LNCAP (cell line): Measurements from ENCODE around the gene RPIA.

Experiments
- TF ChIP-seq, protein P1 (sequence below): fragments of 450-650 bp; IDR thresholded peaks from 2 replicates; pipeline ENCODE4 v1.5.1; 2017; ENCODE audit warnings: mild to moderate bottlenecking

The RPIA gene

DNA sequence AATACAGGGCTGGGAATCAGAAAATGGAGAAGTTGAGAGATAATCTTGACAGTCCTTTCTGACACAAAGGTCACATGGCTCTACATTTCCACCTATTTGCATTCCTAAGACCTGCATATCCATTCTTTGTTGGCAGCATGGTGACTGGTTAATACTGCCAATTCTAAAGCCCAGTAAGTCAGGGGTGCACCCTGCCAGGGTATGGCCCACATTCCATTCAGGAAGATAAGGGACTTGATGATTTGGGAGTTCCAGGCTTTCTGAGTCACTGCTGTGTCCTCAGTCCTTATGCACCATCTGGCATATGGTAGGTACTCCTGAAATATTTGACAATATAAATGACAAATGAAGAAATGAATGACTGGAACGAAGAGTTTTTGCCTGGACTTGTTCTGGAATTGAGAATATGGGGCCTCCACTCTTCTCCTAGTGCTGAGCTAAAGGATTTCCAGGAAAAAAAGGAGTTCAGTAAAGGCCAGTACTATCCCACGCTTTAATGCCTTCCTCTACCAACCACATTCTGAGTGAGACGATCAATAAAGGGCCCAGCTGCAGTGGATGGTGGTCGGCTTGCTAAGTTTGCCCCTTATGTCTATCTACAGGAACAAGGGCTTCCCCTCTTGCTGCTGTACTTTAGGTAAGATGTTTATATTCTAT lies 32.5 kb upstream of the RPIA start:
- TF ChIP-seq, protein P1, sequence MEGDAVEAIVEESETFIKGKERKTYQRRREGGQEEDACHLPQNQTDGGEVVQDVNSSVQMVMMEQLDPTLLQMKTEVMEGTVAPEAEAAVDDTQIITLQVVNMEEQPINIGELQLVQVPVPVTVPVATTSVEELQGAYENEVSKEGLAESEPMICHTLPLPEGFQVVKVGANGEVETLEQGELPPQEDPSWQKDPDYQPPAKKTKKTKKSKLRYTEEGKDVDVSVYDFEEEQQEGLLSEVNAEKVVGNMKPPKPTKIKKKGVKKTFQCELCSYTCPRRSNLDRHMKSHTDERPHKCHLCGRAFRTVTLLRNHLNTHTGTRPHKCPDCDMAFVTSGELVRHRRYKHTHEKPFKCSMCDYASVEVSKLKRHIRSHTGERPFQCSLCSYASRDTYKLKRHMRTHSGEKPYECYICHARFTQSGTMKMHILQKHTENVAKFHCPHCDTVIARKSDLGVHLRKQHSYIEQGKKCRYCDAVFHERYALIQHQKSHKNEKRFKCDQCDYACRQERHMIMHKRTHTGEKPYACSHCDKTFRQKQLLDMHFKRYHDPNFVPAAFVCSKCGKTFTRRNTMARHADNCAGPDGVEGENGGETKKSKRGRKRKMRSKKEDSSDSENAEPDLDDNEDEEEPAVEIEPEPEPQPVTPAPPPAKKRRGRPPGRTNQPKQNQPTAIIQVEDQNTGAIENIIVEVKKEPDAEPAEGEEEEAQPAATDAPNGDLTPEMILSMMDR: no peak

DNA sequence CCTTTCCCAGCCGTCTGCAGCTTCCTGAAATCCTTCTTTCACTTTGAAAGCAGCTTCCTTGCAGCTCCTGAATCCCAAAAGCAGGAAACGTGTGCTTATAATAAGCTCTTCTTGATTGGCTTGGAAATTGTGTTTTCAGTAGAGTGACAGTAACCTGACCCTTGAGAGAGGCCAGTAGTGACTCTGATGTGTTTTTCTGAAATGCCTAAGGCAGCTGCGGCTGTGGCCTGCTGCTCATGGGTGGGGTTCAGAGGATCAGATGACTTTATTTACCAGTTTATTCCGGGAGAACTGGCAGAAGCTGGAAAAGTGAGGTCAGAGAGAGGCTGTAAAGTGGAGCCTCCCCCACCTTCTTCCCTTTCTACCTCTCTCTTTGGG lies 31.9 kb upstream of the RPIA start:
- TF ChIP-seq, protein P1: no peak

- TF ChIP-seq, protein P1: no peak
These were observed 30.9 kb upstream of the RPIA start for GRCh38 chr2:88660622-88661021.

DNA sequence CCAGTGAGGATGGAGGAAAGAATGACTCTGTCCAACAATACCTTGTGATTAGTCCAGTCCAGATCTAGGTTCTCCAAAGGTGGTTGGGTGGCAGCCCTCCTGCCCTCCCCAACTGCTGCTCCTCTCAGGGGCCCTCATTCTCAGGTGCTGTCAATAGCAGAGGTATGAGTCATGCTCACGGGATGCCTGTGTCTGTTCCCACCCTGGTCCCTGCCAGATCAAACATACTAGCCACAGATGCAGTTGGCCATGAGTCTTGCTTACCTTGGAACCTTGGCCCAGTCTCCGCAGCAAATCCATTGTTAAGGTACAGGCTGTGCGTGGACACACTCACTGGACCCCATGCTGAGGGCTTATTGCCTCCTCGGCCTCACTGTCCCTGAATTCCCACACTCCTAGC lies 24.9 kb upstream of the RPIA start:
- TF ChIP-seq, protein P1: no peak

DNA sequence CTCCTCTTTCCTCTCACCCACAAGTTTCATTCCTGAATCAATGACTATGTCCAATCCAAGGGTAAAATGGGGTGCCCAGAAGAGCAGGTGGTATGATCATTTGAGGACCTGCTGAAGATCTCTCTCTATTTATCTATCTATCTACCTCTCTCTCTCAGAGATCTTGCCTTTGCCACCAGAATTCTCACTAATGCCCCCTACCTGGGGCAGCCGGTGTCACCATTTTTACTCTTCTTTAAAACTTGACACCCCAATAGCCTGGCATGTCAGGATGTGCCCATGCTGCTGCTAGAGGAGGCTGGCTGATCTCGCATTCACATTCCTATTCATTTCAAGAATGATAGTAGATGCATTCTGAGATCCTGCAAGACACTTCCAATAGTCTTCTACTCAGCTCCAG lies 24.3 kb upstream of the RPIA start:
- TF ChIP-seq, protein P1: no peak

DNA sequence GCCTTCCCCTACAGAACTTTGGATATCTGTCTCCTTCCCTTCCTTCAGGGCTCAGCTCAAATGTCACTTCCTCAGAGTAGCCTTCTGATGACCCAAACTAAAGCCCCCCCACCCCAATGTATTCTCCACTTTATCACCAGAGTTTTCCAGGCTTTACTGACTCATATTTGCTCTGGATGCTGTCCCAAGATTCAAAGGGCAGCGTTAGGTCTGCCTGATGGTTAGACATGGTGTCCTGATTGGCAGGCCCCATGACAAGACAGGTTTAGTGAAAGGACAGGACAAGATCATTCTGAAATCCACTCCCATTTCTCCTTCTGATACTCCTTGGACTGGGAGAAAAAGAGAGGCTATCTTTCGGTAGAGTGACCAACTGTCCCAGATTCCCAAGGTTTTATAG lies 22.6 kb upstream of the RPIA start:
- TF ChIP-seq, protein P1: no peak

DNA sequence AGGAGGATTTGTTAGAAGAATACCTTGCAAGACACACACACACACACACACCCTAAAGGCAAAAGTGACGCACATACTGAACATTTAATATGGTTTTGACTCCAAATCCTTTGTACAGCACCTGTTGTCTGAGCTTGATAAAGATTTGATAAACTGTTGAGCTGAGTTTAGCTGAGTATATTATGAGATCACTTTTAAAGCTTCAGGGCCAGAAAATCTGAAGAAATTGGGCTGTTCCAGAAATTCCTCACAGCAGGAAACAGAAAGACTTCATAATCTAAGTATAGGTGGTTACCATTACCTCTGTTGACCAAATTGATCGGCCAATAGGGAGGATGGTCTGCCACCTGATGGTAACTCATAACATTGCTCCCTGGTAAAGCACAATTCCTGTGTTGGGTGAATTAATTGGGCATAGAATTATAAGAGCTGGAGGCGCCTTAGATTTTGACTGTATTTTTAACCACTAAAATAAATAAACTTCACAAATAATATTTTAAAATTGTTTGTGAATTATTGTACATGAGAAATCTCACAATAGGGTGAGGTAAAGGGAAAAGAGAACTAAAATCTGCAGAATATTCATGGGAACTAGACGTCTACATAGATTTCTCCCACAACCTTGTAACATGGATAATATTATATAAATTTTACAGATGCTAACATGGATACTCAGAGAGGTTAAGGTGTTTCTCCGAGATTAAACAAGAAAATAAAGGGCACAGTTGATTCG lies 21.8 kb upstream of the RPIA start:
- TF ChIP-seq, protein P1: peak; percentile 62
